H1 (cell line): ENCODE data around the gene ZFP36L2. TPM values are rescaled to one million over a fixed set of nuclear protein-coding genes. Genes with fewer than 3 reads are reported as not detected.
A peak's percentile ranks its signal among the peaks of the same experiment; 100 is the strongest.

Source experiments
- CTCF ChIA-PET: fragments of 300-600 bp; sonication (Branson Sonifier 250); formaldehyde crosslinking; loops from one replicate; lab custom pipeline; 2021; ENCODE audit not compliant: partially characterized antibody; lab: Charles Lee
- POLR2A ChIA-PET: fragments of 300-600 bp; sonication (Branson Sonifier 250); formaldehyde crosslinking; loops from one replicate; lab custom pipeline; 2021; ENCODE audit warnings: inconsistent platforms; ENCODE audit not compliant: partially characterized antibody; lab: Charles Lee
- DNase-seq, 2 experiments: peaks; one replicate each; pipeline versions ENCODE4 v3.0.0 to v3.0.0-alpha.2; 2010 to 2022; ENCODE audit warnings: low spot score in 2 of 2, low read depth in 1 of 2, mixed read lengths in 1 of 2
- FAIRE-seq: peaks from 2 replicates; lab custom pipeline; 2011; peaks lifted over from hg19 to GRCh38; lab: Jason Lieb, UNC
- H2AFZ ChIP-seq: 2 replicates; pipeline ENCODE4 v1.8.1; 2012; ENCODE audit warnings: low read length, inconsistent platforms
- H2AK5ac ChIP-seq: 2 replicates; pipeline ENCODE4 v1.6.1; 2013; ENCODE audit warnings: low read depth, low read length
- H2BK120ac ChIP-seq: replicated peaks from 2 replicates; pipeline ENCODE3; 2013; ENCODE audit warnings: low read depth, low read length, inconsistent platforms
- H2BK12ac ChIP-seq: 2 replicates; pipeline ENCODE4 v1.6.1; 2013; ENCODE audit warnings: low read depth, low read length
- H2BK15ac ChIP-seq: 2 replicates; pipeline ENCODE4 v1.6.1; 2013; ENCODE audit warnings: low read length
- H2BK20ac ChIP-seq: 2 replicates; pipeline ENCODE4 v1.6.1; 2013; ENCODE audit warnings: low read length
- H2BK5ac ChIP-seq: 2 replicates; pipeline ENCODE4 v1.6.1; 2013; ENCODE audit warnings: low read depth, low read length
- H3K14ac ChIP-seq: 2 replicates; pipeline ENCODE4 v1.6.1; 2013; ENCODE audit warnings: inconsistent platforms; ENCODE audit not compliant: insufficient read length
- H3K18ac ChIP-seq: 2 replicates; pipeline ENCODE4 v1.6.1; 2013; ENCODE audit warnings: low read length; ENCODE audit errors: extremely low read depth
- H3K23ac ChIP-seq: 2 replicates; pipeline ENCODE4 v1.6.1; 2013; ENCODE audit warnings: inconsistent platforms; ENCODE audit not compliant: insufficient read length
- H3K23me2 ChIP-seq: 2 replicates; pipeline ENCODE4 v1.6.1; 2013; ENCODE audit warnings: low read depth, low read length
- H3K27ac ChIP-seq: 2 replicates; pipeline ENCODE4 v1.6.1; 2011; ENCODE audit warnings: low read depth, low read length, inconsistent platforms
- H3K27me3 ChIP-seq, 4 experiments: replicated peaks in 1 of 4; 1 replicate in 1 of 4; 2 replicates in 3 of 4; pipeline versions ENCODE4 v1.6.1 to v1.8.1; 2011 to 2013; ENCODE audit warnings: low read length in 3 of 4, mild to moderate bottlenecking in 3 of 4, inconsistent platforms in 2 of 4, mixed read lengths in 2 of 4, moderate library complexity in 1 of 4; ENCODE audit not compliant: control insufficient read depth in 3 of 4, insufficient read depth in 3 of 4; ENCODE audit errors: extremely low read depth in 1 of 4
- H3K36me3 ChIP-seq, 4 experiments: 2 replicates each; pipeline versions ENCODE4 v1.6.1 to v1.8.1; 2011 to 2013; ENCODE audit warnings: mild to moderate bottlenecking in 4 of 4, low read length in 3 of 4, moderate library complexity in 2 of 4, control low read depth in 1 of 4, inconsistent platforms in 1 of 4; ENCODE audit not compliant: insufficient read depth in 4 of 4, control insufficient read depth in 2 of 4
- H3K4ac ChIP-seq: replicated peaks from 2 replicates; pipeline ENCODE3; 2013; ENCODE audit warnings: low read length, low read depth, mixed read lengths, inconsistent platforms; ENCODE audit not compliant: insufficient read length
- H3K4me1 ChIP-seq, 4 experiments: replicated peaks in 1 of 4; 1 replicate in 1 of 4; 2 replicates in 3 of 4; pipeline versions ENCODE4 v1.6.1 to v1.8.1; 2011 to 2013; ENCODE audit warnings: low read length in 3 of 4, inconsistent platforms in 2 of 4, mixed read lengths in 1 of 4; ENCODE audit not compliant: insufficient read depth in 4 of 4, control insufficient read depth in 3 of 4
- H3K4me2 ChIP-seq, 2 experiments: 2 replicates each; pipeline versions ENCODE4 v1.6.1 to v1.8.1; 2011 to 2013; ENCODE audit warnings: low read depth in 2 of 2, low read length in 2 of 2, control low read depth in 1 of 2, inconsistent platforms in 1 of 2, mild to moderate bottlenecking in 1 of 2; ENCODE audit not compliant: insufficient read depth in 1 of 2
- H3K4me3 ChIP-seq, 4 experiments: fragments of 200-600, 300-600 bp in 1 of 4; sonication (generic), shearing (Covaris generic), sonication (Bioruptor Twin) in 1 of 4; 2 replicates each; pipeline versions ENCODE4 v1.5.1 to v1.8.1; 2011 to 2016; ENCODE audit warnings: low read length in 4 of 4, low read depth in 3 of 4, control low read depth in 2 of 4, inconsistent platforms in 2 of 4, mild to moderate bottlenecking in 2 of 4, mixed read lengths in 1 of 4, moderate library complexity in 1 of 4; ENCODE audit not compliant: insufficient read depth in 2 of 4; ENCODE audit errors: extremely low read depth in 1 of 4
- H3K56ac ChIP-seq: replicated peaks from 2 replicates; pipeline ENCODE3; 2013; ENCODE audit warnings: low read depth, mild to moderate bottlenecking, mixed read lengths, low read length, inconsistent platforms; ENCODE audit not compliant: insufficient read length
- H3K79me1 ChIP-seq: 2 replicates; pipeline ENCODE4 v1.6.1; 2013; ENCODE audit warnings: low read depth, low read length, control low read depth
- H3K79me2 ChIP-seq, 2 experiments: 2 replicates each; pipeline versions ENCODE4 v1.6.1 to v1.8.1; 2012 to 2013; ENCODE audit warnings: low read length in 2 of 2, mild to moderate bottlenecking in 2 of 2, inconsistent platforms in 1 of 2; ENCODE audit not compliant: insufficient read depth in 2 of 2, control insufficient read depth in 1 of 2
- H3K9ac ChIP-seq, 4 experiments: replicated peaks in 1 of 4; 1 replicate in 1 of 4; 2 replicates in 3 of 4; pipeline versions ENCODE4 v1.6.1 to v1.8.1; 2011 to 2013; ENCODE audit warnings: low read depth in 3 of 4, low read length in 3 of 4, control low read depth in 2 of 4, mild to moderate bottlenecking in 2 of 4, moderate library complexity in 2 of 4, inconsistent platforms in 1 of 4; ENCODE audit errors: extremely low read depth in 1 of 4
- H3K9me3 ChIP-seq, 2 experiments: 2 replicates each; pipeline versions ENCODE4 v1.6.1 to v1.8.1; 2012 to 2013; ENCODE audit warnings: mild to moderate bottlenecking in 2 of 2, moderate library complexity in 2 of 2, control low read depth in 1 of 2, inconsistent platforms in 1 of 2, low read depth in 1 of 2, low read length in 1 of 2, mixed read lengths in 1 of 2; ENCODE audit not compliant: insufficient read depth in 2 of 2
- H4K20me1 ChIP-seq, 2 experiments: replicated peaks in 1 of 2; 2 replicates each; pipeline versions ENCODE3 to v1.8.1; 2011 to 2013; ENCODE audit warnings: inconsistent platforms in 2 of 2, low read length in 2 of 2, mild to moderate bottlenecking in 1 of 2; ENCODE audit not compliant: insufficient read depth in 2 of 2, control insufficient read depth in 1 of 2
- H4K5ac ChIP-seq: 2 replicates; pipeline ENCODE4 v1.6.1; 2013; ENCODE audit warnings: low read length, low read depth, mixed read lengths, inconsistent platforms; ENCODE audit not compliant: insufficient read length
- H4K8ac ChIP-seq: 2 replicates; pipeline ENCODE4 v1.8.0; 2013; ENCODE audit warnings: mild to moderate bottlenecking, moderate library complexity, low read length, inconsistent platforms; ENCODE audit not compliant: insufficient read depth; ENCODE audit errors: extremely low read depth
- H4K91ac ChIP-seq: replicated peaks from 2 replicates; pipeline ENCODE3; 2013; ENCODE audit warnings: low read length, mixed read lengths, inconsistent platforms; ENCODE audit not compliant: insufficient read length
- CBX8 ChIP-seq: fragments of 300-800, 300-1000 bp; sonication (generic); IDR thresholded peaks from 2 replicates; pipeline ENCODE4 v1.7.1; 2016; ENCODE audit warnings: low read depth, low read length, borderline replicate concordance
- CHD1 ChIP-seq: IDR thresholded peaks from 2 replicates; pipeline ENCODE4 v1.6.1; 2012; ENCODE audit warnings: low read depth, low read length, improper control_type of control experiment
- EP300 ChIP-seq, 2 experiments: IDR thresholded peaks; 1 replicate in 1 of 2; 2 replicates in 1 of 2; pipeline ENCODE4 v1.6.1; 2011 to 2012; ENCODE audit warnings: low read depth in 2 of 2, low read length in 2 of 2, mild to moderate bottlenecking in 2 of 2, borderline replicate concordance in 1 of 2, inconsistent platforms in 1 of 2, moderate library complexity in 1 of 2
- JUND ChIP-seq: IDR thresholded peaks from 2 replicates; pipeline ENCODE4 v1.6.1; 2011; ENCODE audit warnings: mild to moderate bottlenecking, improper control_type of control experiment, low read length
- MAFK ChIP-seq: IDR thresholded peaks from 2 replicates; pipeline ENCODE4 v1.6.1; 2012; ENCODE audit warnings: low read depth, mild to moderate bottlenecking, improper control_type of control experiment, low read length
- POLR2AphosphoS5 ChIP-seq: IDR thresholded peaks from 2 replicates; pipeline ENCODE4 v1.6.1; 2011; ENCODE audit warnings: low read depth, low read length
- SIX5 ChIP-seq: IDR thresholded peaks from 2 replicates; pipeline ENCODE4 v1.6.1; 2011; ENCODE audit warnings: mild to moderate bottlenecking, low read depth, low read length
- SP4 ChIP-seq: IDR thresholded peaks from 2 replicates; pipeline ENCODE4 v1.6.1; 2012; ENCODE audit warnings: low read length, inconsistent platforms
- TAF1 ChIP-seq: IDR thresholded peaks from 2 replicates; pipeline ENCODE4 v1.6.1; 2011; ENCODE audit warnings: mild to moderate bottlenecking, low read depth, low read length
- TCF12 ChIP-seq: IDR thresholded peaks from 2 replicates; pipeline ENCODE4 v1.6.1; 2011; ENCODE audit warnings: low read depth, mild to moderate bottlenecking, low read length
- WGBS, 2 experiments: shearing (Covaris generic) in 1 of 2; methylation state at CpG; one replicate each; pipeline versions ENCODE4 v1.1.6 to v1.1.7; 2013 to 2015; ENCODE audit warnings: low lambda C conversion rate in 2 of 2, mixed read lengths in 2 of 2, inconsistent platforms in 1 of 2, low coverage in 1 of 2, missing lambda C conversion rate in 1 of 2; ENCODE audit not compliant: insufficient replicate concordance in 2 of 2, insufficient coverage in 1 of 2, insufficient read length in 1 of 2; ENCODE audit errors: extremely low coverage in 1 of 2, missing lambda C conversion rate in 1 of 2; 5-methylcytosine and 5-hydroxymethylcytosine counted together
- polyA plus RNA-seq, 7 experiments: library from polyadenylated mRNA; depleted of rRNA in 3 of 7; stranded (reverse) in 5 of 7; unstranded in 2 of 7; fragments of >200 nt in 5 of 7; fragments of 200-250 nt in 2 of 7; gene quantifications; 1 replicate in 5 of 7; 2 replicates in 1 of 7; 4 replicates in 1 of 7; pipeline versions ENCODE4 v1.2.1 to v1.2.3, GENCODE V29; 2011 to 2013; ENCODE audit warnings: missing spikeins in 2 of 7, mixed read lengths in 2 of 7
- total RNA-seq: library from RNA; stranded (reverse); fragmentation: NEBNext Ultra II Directional; extraction: Animal tissue kit (Norgen Biotek cat#: 25700); gene quantifications from 2 replicates; pipeline ENCODE4 v1.2.1, GENCODE V29; 2021
- TF ChIP-seq, protein P1 (sequence below): IDR thresholded peaks from 2 replicates; pipeline ENCODE4 v1.6.1; 2012; ENCODE audit warnings: low read length, inconsistent platforms

Gene ZFP36L2
- total and polyA plus RNA-seq, 2 of the 8 experiments (the other 6 are each of a cell fraction or from before 2014, with no cell fraction given): 13.4 to 102 TPM

DNA sequence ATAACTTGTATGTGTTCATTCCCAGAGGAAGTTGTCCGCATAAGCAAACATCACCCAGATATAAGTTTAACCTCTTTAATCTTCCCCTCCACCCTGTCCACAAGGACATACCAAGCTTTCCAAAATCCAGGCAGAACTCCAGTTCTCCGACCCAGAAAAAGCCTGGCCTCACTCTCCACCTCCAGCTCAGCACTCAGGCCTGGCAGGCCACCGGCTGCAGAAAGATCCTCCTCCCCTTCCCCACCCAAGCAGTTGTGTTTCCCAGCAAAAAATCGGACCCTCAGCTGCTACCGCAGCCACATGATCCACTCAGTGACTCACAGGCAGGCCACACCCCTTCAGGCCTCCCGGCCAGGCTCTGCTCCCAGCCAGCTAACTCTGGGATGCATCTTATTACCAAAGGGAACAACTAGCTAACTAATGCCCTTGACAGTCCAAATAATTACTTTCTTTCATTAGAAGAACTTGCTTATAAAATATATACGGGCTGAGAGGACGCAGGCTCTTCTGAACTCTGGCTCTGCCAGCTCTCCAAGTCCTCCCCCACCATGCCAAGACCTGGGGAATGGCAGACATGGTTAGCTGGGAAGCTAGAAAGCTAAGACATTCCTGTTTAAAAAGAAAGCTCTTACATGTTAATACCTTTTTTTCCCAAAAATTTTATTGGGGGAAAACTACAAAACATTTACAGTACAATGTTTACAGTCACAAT lies 4.5 kb downstream of the ZFP36L2 start:
- H3K9me3 ChIP-seq: no peaks in the 10 kb centered on the region
- peaks cover 17 to 49% of the 10 kb centered on the region in 2 experiments for H3K79me2 ChIP-seq
- H3K4ac ChIP-seq: no peak overlapping the region
- H2BK12ac ChIP-seq: no peak overlapping the region
- no peak overlapping the region for H3K56ac ChIP-seq
- CTCF ChIA-PET: interaction anchor here (0.7 to 6.5 kb wide), 24 partner anchors 8 to 291 kb away, joined by 3 to 67 read pairs (median 4); no protein-coding TSS in a partner anchor
- no peak overlapping the region for H3K23ac ChIP-seq
- no peak overlapping the region for H4K91ac ChIP-seq
- H3K4me1 ChIP-seq: peaks cover 16 to 45% (median 25%) of the 10 kb centered on the region in 4 experiments
- H3K18ac ChIP-seq: peak overlapping the region; percentile 65
- H3K27me3 ChIP-seq: no peaks in the 10 kb centered on the region
- peak; percentile 13 for FAIRE-seq
- peaks cover 11% of the 10 kb centered on the region for H3K23me2 ChIP-seq
- no peak overlapping the region for H2AFZ ChIP-seq
- no peak overlapping the region for H2BK20ac ChIP-seq
- no peak overlapping the region for H4K5ac ChIP-seq
- POLR2A ChIA-PET: interaction anchor here (0.7 to 8.6 kb wide), 9 partner anchors 9 to 152 kb away, joined by 3 to 52 read pairs (median 4); no protein-coding TSS in a partner anchor
- H4K8ac ChIP-seq: no peak overlapping the region
- no peak overlapping the region for H3K14ac ChIP-seq
- H3K4me3 ChIP-seq: peak overlapping the region; percentile 19 to 83 (median 26); a peak in 5 of 8 replicates
- H2BK5ac ChIP-seq: peak overlapping the region; percentile 60; the same call in 1 of the 2 replicates
- H3K4me2 ChIP-seq: peak overlapping the region; percentile 78 to 80
- H4K20me1 ChIP-seq: peaks cover 11 to 14% of the 10 kb centered on the region in 2 experiments
- no peak overlapping the region for H3K27ac ChIP-seq
- H3K36me3 ChIP-seq: peaks cover 2 to 35% (median 17%) of the 10 kb centered on the region in 4 experiments; a peak in 6 of 8 replicates
- no peak overlapping the region for H2AK5ac ChIP-seq
- H3K9ac ChIP-seq: no peak overlapping the region; a peak in 1 of 7 replicates
- DNase-seq: peak in 1 of 2 experiments; percentile 86
- H2BK120ac ChIP-seq: no peak overlapping the region
- no peak overlapping the region for H2BK15ac ChIP-seq
- H3K79me1 ChIP-seq: no peaks in the 10 kb centered on the region
- 6% methylated on average over 8 of the region's 8 CpGs; no CpG with 5 or more reads in 1 of the 2 experiments for WGBS, 2 experiments
- TF ChIP-seq JUND (peak; percentile 91), POLR2AphosphoS5 (peak; percentile 60), CBX8 (no peak), SP4 (peak; percentile 96), EP300 (IDR thresholded peaks at IDR 0.05; ENCODE audit: borderline replicate concordance in 1 of 2, low read depth in 2 of 2, low read length in 2 of 2) (no peak), SIX5 (no peak), TAF1 (no peak), CHD1 (no peak), MAFK (no peak), TCF12 (no peak)
- TF ChIP-seq, protein P1, sequence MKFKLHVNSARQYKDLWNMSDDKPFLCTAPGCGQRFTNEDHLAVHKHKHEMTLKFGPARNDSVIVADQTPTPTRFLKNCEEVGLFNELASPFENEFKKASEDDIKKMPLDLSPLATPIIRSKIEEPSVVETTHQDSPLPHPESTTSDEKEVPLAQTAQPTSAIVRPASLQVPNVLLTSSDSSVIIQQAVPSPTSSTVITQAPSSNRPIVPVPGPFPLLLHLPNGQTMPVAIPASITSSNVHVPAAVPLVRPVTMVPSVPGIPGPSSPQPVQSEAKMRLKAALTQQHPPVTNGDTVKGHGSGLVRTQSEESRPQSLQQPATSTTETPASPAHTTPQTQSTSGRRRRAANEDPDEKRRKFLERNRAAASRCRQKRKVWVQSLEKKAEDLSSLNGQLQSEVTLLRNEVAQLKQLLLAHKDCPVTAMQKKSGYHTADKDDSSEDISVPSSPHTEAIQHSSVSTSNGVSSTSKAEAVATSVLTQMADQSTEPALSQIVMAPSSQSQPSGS: no peak
